SK-N-SH treated with all-trans-retinoic acid at 6 μM for 48 hours (cell line): Measurements from ENCODE around the gene ADGRB3.

Experiments
- ARNTL ChIP-seq: fragments of 450-650 bp; formaldehyde crosslinking; IDR thresholded peaks from 2 replicates; pipeline ENCODE4 v1.5.0; 2020; ENCODE audit warnings: low read depth, mild to moderate bottlenecking, moderate library complexity, borderline replicate concordance
- ZFP3 ChIP-seq: fragments of 250-450 bp; sonication (Bioruptor Pico); IDR thresholded peaks from 2 replicates; pipeline ENCODE4 v1.5.0; 2020; ENCODE audit warnings: mild to moderate bottlenecking, moderate library complexity

DNA sequence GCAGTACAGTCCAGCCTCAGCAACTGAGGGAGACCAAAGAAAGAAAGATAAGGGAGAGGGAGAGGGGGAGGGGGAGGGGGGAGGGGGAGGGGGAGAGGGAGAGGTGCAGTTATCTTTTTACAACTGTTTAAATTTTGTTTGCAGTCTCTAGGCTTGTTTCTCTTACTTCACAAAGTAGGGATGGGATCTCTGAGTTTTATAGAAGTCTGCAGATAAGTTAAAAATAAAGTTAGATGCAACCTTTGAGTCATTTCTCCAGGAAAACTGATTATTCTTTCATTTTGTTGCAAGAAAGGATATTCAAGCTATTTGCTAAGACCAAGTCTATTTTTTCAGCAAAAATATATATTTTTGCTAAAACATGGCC is 487.3 kb downstream of the ADGRB3 start:
- TF ChIP-seq ARNTL (CRISPR knock-in tag): no peak
- TF ChIP-seq ZFP3: no peak
